ENCODE results near the gene ARHGEF17. TPM values are rescaled to one million over a fixed set of nuclear protein-coding genes. Genes with fewer than 3 reads are reported as not detected.

The ARHGEF17 gene
- total and polyA plus RNA-seq, 4 experiments from 2014 or later: 0.23 TPM; not detected in 3

DNA sequence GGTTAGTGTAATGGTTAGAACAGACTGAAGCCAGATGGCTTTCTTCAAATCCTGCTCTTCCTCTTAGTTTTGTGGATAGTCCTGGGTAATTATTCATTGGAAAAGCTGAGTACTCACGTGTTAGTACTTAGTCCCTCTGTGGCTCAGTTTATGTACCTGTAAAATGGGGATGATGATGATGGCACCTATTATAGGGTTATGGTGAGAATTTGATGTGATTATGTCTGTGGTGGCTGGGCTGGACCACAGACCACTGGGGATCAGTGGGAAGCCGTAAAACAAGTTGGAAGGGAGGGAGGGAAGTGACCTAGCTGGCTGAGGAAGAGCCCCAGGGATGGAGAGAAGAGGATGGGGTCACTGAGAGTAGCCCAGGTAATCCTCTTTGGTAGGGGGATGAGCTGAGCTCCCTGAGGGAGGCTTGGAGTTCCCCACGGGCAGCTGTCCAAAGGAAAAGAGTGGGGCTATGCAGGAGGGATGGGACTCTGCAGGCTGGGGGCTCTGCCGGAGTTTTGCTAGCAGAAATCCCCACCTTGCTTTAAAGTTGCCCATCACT is 19.8 kb downstream of the ARHGEF17 start:
- Mint-ChIP-seq H3K27me3 (no peaks in the 10 kb centered on the region), H3K27ac (no peak overlapping the region), H3K4me1 (no peaks in the 10 kb centered on the region), H3K9me3 (no peaks in the 10 kb centered on the region), H3K4me3 (no peak overlapping the region), H3K36me3 (no peaks in the 10 kb centered on the region)
- Histone ChIP-seq H3K27me3 (ENCODE audit: insufficient read depth, low read length) (no peaks in the 10 kb centered on the region), H3K27ac (ENCODE audit: low read depth, low read length) (no peak overlapping the region), H3K9me3 (ENCODE audit: control insufficient read depth in 1 of 2, low read length in 2 of 2) (no peaks in the 10 kb centered on the region), H3K4me1 (ENCODE audit: insufficient read depth, low read length) (no peaks in the 10 kb centered on the region), H3K4me3 (ENCODE audit: low read length in 2 of 2) (no peak overlapping the region), H3K36me3 (ENCODE audit: insufficient read depth, low read length) (no peaks in the 10 kb centered on the region)
- no peak for DNase-seq
- CTCF ChIA-PET (ENCODE audit: partially characterized antibody): interaction anchor here (0.9 to 1.7 kb wide), 4 partner anchors 9 to 23 kb away, joined by 3 to 9 read pairs (median 4); partner anchors contain the start of gene ARHGEF17
- intact Hi-C loops (cut with micrococcal nuclease): no loop called here
- POLR2A ChIA-PET (ENCODE audit: partially characterized antibody): no interaction called here

DNA sequence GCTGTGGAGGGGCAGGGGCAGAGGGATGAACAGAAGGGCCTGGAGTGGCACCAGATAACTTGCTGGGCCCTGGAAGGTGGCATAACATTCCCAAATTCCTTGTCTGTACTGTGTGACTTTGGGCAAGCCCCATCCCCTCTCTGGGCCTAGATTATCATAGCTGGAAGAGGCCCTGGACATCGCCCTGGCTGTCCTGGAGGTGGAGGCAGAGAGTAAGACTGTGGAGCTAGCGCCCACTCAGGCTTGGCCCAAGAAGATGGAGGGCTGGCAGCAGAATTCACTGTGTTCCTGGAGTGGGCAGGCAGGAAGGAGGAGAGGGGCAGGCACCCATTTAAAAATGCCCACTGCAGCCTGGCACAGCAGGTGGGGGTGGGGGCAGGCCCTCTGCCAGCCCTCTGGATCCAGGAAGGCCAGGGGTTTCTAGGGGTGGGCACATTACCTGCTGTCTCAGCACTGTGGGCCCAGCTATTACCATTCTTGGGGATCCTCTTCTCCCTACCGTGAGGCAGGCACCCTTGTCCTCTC is 22.6 kb downstream of the ARHGEF17 start:
- H3K4me3 Mint-ChIP-seq: no peak overlapping the region
- DNase-seq: no peak
- Histone ChIP-seq H3K4me3 (ENCODE audit: low read length in 2 of 2) (no peak overlapping the region), H3K9me3 (ENCODE audit: control insufficient read depth in 1 of 2, low read length in 2 of 2) (no peaks in the 10 kb centered on the region), H3K27me3 (ENCODE audit: insufficient read depth, low read length) (no peaks in the 10 kb centered on the region), H3K27ac (ENCODE audit: low read depth, low read length) (no peak overlapping the region), H3K4me1 (ENCODE audit: insufficient read depth, low read length) (no peaks in the 10 kb centered on the region), H3K36me3 (ENCODE audit: insufficient read depth, low read length) (no peaks in the 10 kb centered on the region)
- ChIA-PET POLR2A (ENCODE audit: partially characterized antibody) (interaction anchor here (1.6 kb wide), 1 partner anchor 24 kb away, joined by 4 read pairs; no protein-coding TSS in a partner anchor), CTCF (ENCODE audit: partially characterized antibody) (interaction anchor here (1.3 to 1.5 kb wide), 2 partner anchors 20 to 24 kb away, joined by 3 to 4 read pairs; no protein-coding TSS in a partner anchor)
- no peaks in the 10 kb centered on the region for H3K9me3 Mint-ChIP-seq
- no peaks in the 10 kb centered on the region for H3K36me3 Mint-ChIP-seq
- peaks cover 0 to 3% of the 10 kb centered on the region in 2 donors for H3K27me3 Mint-ChIP-seq
- no peaks in the 10 kb centered on the region for H3K4me1 Mint-ChIP-seq
- H3K27ac Mint-ChIP-seq: no peak overlapping the region
- intact Hi-C loops (cut with micrococcal nuclease): no loop called here

DNA sequence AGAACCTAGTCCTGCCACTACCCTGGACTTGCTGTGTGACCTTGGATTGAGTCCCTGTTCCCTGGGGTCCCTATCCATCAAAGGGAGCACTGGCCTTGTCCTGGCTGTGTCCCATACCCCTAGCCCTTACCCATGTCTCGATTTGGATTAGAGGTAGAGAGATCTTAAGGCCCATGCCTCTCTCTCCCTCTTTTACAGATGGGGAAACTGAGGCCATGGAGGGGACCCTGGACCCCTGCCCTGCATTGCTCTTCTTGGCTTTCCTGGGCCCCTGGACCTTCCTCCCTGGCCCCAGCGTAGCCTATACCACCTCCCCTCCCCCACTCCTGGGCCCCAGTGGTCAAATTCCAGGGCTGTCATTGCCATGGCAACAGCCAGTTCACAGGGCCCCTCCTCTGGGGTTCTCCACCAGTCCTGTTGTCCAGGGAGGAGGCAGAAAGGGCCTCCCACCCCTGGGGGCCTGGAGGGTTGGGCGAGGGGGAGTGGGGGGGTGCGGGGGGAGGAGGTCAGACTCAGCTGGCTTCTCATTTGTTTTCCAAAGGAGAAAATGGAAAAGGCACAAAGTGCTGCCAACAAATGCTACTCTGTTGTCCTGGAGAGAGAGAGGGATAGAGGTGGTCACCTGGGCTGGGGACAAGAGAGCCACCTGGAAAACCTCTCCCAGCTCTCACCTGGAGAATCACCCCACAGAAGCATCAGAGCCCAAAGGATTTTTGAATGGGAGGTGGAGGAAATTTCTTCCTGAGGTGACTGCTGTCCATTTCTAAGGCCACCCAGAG is 23.3 kb downstream of the ARHGEF17 start:
- Mint-ChIP-seq H3K9me3 (no peaks in the 10 kb centered on the region), H3K27me3 (peaks cover 0 to 3% of the 10 kb centered on the region in 2 donors), H3K4me3 (no peak overlapping the region), H3K36me3 (no peaks in the 10 kb centered on the region), H3K4me1 (no peaks in the 10 kb centered on the region), H3K27ac (no peak overlapping the region)
- DNase-seq: no peak
- ChIA-PET CTCF (ENCODE audit: partially characterized antibody) (interaction anchor here (1.3 kb wide), 1 partner anchor 25 kb away, joined by 4 read pairs; no protein-coding TSS in a partner anchor), POLR2A (ENCODE audit: partially characterized antibody) (interaction anchor here (1.6 kb wide), 1 partner anchor 24 kb away, joined by 4 read pairs; no protein-coding TSS in a partner anchor)
- Histone ChIP-seq H3K27me3 (ENCODE audit: insufficient read depth, low read length) (no peaks in the 10 kb centered on the region), H3K27ac (ENCODE audit: low read depth, low read length) (no peak overlapping the region), H3K4me3 (ENCODE audit: low read length in 2 of 2) (no peak overlapping the region), H3K36me3 (ENCODE audit: insufficient read depth, low read length) (no peaks in the 10 kb centered on the region), H3K9me3 (ENCODE audit: control insufficient read depth in 1 of 2, low read length in 2 of 2) (no peaks in the 10 kb centered on the region), H3K4me1 (ENCODE audit: insufficient read depth, low read length) (no peaks in the 10 kb centered on the region)
- intact Hi-C loops (cut with micrococcal nuclease): no loop called here

DNA sequence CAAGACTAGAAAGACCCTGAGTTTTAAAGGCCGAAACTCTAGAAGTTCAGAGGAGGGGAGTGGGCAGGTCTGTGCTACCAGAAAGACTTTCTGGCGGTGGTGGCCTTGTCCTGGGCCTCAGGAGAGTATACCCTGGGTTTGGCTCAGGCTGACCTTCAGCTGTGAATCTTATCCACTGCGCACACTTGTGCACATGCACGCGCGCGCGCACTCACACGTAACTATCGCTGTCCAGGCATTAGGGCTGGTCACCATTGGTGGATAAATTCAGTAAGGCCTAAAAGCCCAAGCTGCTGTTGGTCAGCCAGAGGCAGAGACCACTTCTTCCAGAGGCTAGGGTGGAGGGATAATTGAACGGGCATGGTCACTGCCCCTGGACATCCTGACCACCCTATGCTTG is 25.1 kb downstream of the ARHGEF17 start:
- Histone ChIP-seq H3K4me1 (ENCODE audit: insufficient read depth, low read length) (no peaks in the 10 kb centered on the region), H3K27ac (ENCODE audit: low read depth, low read length) (no peak overlapping the region), H3K9me3 (ENCODE audit: control insufficient read depth in 1 of 2, low read length in 2 of 2) (no peaks in the 10 kb centered on the region), H3K27me3 (ENCODE audit: insufficient read depth, low read length) (no peaks in the 10 kb centered on the region), H3K4me3 (ENCODE audit: low read length in 2 of 2) (no peak overlapping the region), H3K36me3 (ENCODE audit: insufficient read depth, low read length) (no peaks in the 10 kb centered on the region)
- Mint-ChIP-seq H3K27me3 (peaks cover 0 to 3% of the 10 kb centered on the region in 2 donors), H3K9me3 (no peaks in the 10 kb centered on the region), H3K4me3 (no peak overlapping the region), H3K4me1 (no peaks in the 10 kb centered on the region), H3K36me3 (no peaks in the 10 kb centered on the region), H3K27ac (peak overlapping the region in 1 of 7 donors; percentile 64)
- intact Hi-C loops (cut with micrococcal nuclease): no loop called here
- CTCF ChIA-PET (ENCODE audit: partially characterized antibody): interaction anchor here (1.0 to 6.2 kb wide), 4 partner anchors 11 to 38 kb away, joined by 3 to 110 read pairs (median 29); partner anchors contain the start of gene ARHGEF17
- POLR2A ChIA-PET (ENCODE audit: partially characterized antibody): no interaction called here
- DNase-seq: no peak

DNA sequence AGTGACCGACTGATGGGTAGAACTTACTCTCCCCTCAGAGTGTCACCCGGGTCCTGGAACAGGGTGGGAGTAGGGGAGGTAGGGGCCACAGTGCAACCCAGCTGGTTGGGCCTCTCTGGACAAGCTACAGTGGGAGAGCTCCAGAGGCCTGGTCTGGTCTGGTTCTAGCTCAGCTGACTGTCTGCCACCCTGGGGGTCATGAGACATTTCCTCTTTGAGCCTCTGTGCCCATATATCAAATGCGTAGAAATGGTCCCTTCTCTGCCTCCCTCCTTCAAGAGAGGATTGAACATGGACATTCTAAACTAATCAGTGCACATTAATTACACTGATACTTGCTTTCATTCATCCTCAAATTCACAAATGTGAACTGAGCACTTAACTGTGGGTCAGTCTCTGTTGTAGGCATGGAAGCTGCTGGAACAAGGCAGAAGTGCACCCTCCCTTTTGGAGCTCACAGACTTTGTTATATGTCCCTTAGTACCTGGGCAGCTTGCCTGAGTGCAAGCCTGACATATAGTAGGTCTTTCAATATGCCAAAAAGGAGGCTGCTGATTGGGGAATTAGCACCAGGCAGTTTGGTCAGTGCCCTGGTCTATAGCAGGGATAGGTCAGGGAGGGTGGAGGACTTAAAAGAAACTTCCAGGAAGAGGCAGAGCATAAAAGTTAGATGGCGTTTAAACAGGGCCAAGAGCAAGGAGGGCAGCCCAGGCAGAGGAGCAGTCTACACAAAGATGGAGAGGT is 25.7 kb downstream of the ARHGEF17 start:
- no peaks in the 10 kb centered on the region for H3K9me3 Mint-ChIP-seq
- intact Hi-C loops (cut with micrococcal nuclease): loop anchor here (2.0 kb wide), 1 partner anchor 149 kb away; no protein-coding TSS in a partner anchor

DNA sequence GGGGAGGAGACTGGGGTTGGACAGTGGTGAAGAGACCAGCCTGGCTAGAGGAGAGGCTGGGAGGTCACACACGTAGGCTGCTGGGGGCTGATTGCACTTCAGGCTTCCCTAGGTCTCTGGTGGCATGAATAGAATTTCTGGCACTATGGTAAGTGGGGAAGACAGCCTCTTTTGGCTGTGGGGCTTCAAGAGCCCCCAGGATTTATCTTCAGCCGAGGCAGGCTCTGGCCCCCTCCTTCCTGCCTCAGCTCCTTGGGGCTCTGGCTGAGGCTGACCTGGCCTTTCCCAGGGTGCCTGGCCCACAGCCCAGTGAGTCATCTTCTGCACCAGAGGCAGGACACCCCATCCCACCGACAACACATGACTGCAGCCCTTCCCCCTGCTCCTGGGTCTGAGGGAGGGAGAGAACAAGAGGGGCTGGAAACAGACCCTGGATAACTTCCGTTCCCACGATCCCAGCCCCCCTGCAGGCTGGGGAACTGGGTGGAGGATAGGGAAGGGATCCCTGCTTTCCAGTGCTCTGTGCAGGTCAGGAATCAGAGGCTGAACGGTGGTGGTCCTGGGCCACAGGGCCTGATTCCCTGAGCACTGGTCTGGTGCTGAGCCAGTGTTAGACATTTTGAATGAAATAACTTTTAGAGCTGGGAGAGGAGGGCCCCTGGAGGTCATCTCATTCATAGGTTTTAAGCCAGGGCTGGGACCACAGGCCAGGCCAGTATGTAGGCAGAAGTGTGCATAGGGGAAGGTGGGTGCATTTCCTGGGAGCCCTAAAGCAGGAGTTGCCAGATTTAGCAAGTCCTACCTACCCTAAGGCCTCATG is 26.5 kb downstream of the ARHGEF17 start:
- Histone ChIP-seq H3K27me3 (ENCODE audit: insufficient read depth, low read length) (no peaks in the 10 kb centered on the region), H3K4me1 (ENCODE audit: insufficient read depth, low read length) (no peaks in the 10 kb centered on the region), H3K4me3 (ENCODE audit: low read length in 2 of 2) (no peak overlapping the region), H3K36me3 (ENCODE audit: insufficient read depth, low read length) (no peaks in the 10 kb centered on the region), H3K27ac (ENCODE audit: low read depth, low read length) (no peak overlapping the region), H3K9me3 (ENCODE audit: control insufficient read depth in 1 of 2, low read length in 2 of 2) (no peaks in the 10 kb centered on the region)
- no peak for DNase-seq
- H3K9me3 Mint-ChIP-seq: no peaks in the 10 kb centered on the region
- no peak overlapping the region for H3K27ac Mint-ChIP-seq
- H3K27me3 Mint-ChIP-seq: peaks cover 0 to 3% of the 10 kb centered on the region in 2 donors
- H3K4me1 Mint-ChIP-seq: no peaks in the 10 kb centered on the region
- H3K36me3 Mint-ChIP-seq: no peaks in the 10 kb centered on the region
- no peak overlapping the region for H3K4me3 Mint-ChIP-seq
- ChIA-PET CTCF (ENCODE audit: partially characterized antibody) (interaction anchor here (0.7 to 6.2 kb wide), 24 partner anchors 8 to 618 kb away, joined by 3 to 110 read pairs (median 7); partner anchors contain the start of gene ARHGEF17), POLR2A (ENCODE audit: partially characterized antibody) (interaction anchor here (2.3 kb wide), 1 partner anchor 26 kb away, joined by 11 read pairs; the partner anchor contains the start of gene ARHGEF17)
- intact Hi-C loops (cut with micrococcal nuclease): loop anchor here (1.0 to 2.0 kb wide), 3 partner anchors 27 to 150 kb away; no protein-coding TSS in a partner anchor

More for the DNA sequence above, 25.7 kb downstream of the ARHGEF17 start:
- no peak overlapping the region for H3K27ac Mint-ChIP-seq
- no peak for DNase-seq
- H3K27me3 Mint-ChIP-seq: peaks cover 0 to 3% of the 10 kb centered on the region in 2 donors
- H3K4me3 Mint-ChIP-seq: peak overlapping the region in 1 of 8 donors; percentile 65
- no peaks in the 10 kb centered on the region for H3K27me3 ChIP-seq (ENCODE audit: insufficient read depth, low read length)
- H3K36me3 Mint-ChIP-seq: no peaks in the 10 kb centered on the region
- H3K9me3 ChIP-seq (ENCODE audit: control insufficient read depth in 1 of 2, low read length in 2 of 2): no peaks in the 10 kb centered on the region
- H3K4me3 ChIP-seq (ENCODE audit: low read length in 2 of 2): no peak overlapping the region
- POLR2A ChIA-PET (ENCODE audit: partially characterized antibody): no interaction called here
- no peaks in the 10 kb centered on the region for H3K4me1 Mint-ChIP-seq
- no peaks in the 10 kb centered on the region for H3K36me3 ChIP-seq (ENCODE audit: insufficient read depth, low read length)
- H3K4me1 ChIP-seq (ENCODE audit: insufficient read depth, low read length): no peaks in the 10 kb centered on the region
- CTCF ChIA-PET (ENCODE audit: partially characterized antibody): interaction anchor here (1.0 to 6.2 kb wide), 5 partner anchors 11 to 68 kb away, joined by 3 to 110 read pairs (median 26); partner anchors contain the start of gene ARHGEF17
- no peak overlapping the region for H3K27ac ChIP-seq (ENCODE audit: low read depth, low read length)
